ENCODE results near the gene DHRS7. TPM values are rescaled to one million over a fixed set of nuclear protein-coding genes. Genes with fewer than 3 reads are reported as not detected.
"Not testable (repeated sequence)": the region's sequence is repeated elsewhere in the genome, so short reads cannot be mapped to it uniquely, and the experiment has no call there.

The DHRS7 gene
- polyA plus RNA-seq, 2 of the 4 experiments (the other 2 are of a cell fraction): 75.4 to 97.5 TPM

DNA sequence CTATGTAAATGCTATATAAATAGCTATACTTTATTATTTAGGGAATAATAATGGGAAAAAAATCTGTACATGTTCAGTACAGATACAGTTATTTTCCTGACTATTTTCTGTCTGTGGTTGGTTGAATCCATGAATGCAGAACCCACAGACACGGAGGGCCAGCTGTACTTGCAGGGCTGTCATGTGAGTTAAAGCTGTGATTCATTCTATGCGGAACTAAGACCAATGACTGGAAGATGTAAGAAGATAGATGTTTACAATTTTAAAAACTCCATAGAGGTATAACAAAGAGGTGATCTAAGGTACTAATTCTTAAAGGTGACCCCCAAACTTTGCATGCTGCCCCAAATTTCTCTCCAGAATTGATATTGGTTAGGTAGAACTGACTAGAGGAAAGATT, 58.9 kb downstream of the DHRS7 start (continued):
- TF ChIP-seq ZFP36 (IDR thresholded peaks at IDR 0.05; ENCODE audit: borderline replicate concordance, partially characterized antibody): no peak

DNA sequence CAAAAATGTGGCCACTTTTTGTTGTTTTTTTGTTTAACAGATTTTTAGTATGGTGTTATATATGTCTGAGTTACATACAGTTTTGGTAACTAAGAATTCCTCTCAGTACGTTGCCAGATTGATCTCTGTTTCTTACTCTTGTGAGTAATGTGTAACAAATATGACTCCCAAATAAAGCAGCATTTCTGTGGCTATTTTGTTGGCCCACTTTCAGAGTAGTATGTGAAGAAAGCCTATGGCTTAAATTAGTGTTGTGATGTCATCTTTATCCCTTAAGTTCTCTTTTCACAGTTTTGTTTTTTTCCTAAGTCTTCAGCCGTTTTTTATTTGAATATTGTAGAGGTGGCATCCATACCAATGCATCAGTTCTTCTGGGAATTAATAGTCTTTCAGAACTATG, 62.8 kb downstream of the DHRS7 start:
- Histone ChIP-seq H3K4me2 (no peak overlapping the region), H3K4me1 (no peaks in the 10 kb centered on the region), H3K9me3 (no peaks in the 10 kb centered on the region), H3K27ac (no peak overlapping the region), H3K4me3 (no peak overlapping the region)
- FAIRE-seq (no peak), ATAC-seq (no peak), DNase-seq (ENCODE audit: low read depth in 1 of 2, low spot score in 1 of 2) (no peak)
- ChIA-PET POLR2A (no interaction called here), CTCF (no interaction called here)
- no peak for TF ChIP-seq TP53 (CRISPR knock-in tag; IDR thresholded peaks at IDR 0.05)
- TF ChIP-seq, protein P1, sequence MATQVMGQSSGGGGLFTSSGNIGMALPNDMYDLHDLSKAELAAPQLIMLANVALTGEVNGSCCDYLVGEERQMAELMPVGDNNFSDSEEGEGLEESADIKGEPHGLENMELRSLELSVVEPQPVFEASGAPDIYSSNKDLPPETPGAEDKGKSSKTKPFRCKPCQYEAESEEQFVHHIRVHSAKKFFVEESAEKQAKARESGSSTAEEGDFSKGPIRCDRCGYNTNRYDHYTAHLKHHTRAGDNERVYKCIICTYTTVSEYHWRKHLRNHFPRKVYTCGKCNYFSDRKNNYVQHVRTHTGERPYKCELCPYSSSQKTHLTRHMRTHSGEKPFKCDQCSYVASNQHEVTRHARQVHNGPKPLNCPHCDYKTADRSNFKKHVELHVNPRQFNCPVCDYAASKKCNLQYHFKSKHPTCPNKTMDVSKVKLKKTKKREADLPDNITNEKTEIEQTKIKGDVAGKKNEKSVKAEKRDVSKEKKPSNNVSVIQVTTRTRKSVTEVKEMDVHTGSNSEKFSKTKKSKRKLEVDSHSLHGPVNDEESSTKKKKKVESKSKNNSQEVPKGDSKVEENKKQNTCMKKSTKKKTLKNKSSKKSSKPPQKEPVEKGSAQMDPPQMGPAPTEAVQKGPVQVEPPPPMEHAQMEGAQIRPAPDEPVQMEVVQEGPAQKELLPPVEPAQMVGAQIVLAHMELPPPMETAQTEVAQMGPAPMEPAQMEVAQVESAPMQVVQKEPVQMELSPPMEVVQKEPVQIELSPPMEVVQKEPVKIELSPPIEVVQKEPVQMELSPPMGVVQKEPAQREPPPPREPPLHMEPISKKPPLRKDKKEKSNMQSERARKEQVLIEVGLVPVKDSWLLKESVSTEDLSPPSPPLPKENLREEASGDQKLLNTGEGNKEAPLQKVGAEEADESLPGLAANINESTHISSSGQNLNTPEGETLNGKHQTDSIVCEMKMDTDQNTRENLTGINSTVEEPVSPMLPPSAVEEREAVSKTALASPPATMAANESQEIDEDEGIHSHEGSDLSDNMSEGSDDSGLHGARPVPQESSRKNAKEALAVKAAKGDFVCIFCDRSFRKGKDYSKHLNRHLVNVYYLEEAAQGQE (IDR thresholded peaks at IDR 0.05): no peak
- no peak for TF ChIP-seq RCOR1 (IDR thresholded peaks at IDR 0.05; ENCODE audit: low read depth, low read length)
- TF ChIP-seq ZFP36 (IDR thresholded peaks at IDR 0.05; ENCODE audit: borderline replicate concordance, partially characterized antibody): no peak
- no peak for TF ChIP-seq BHLHE40 (IDR thresholded peaks at IDR 0.05; ENCODE audit: low read depth, low read length)
- TF ChIP-seq JUN (IDR thresholded peaks at IDR 0.05): no peak
- 66% methylated on average over 2 of the region's 2 CpGs for WGBS (ENCODE audit: missing lambda C conversion rate)

DNA sequence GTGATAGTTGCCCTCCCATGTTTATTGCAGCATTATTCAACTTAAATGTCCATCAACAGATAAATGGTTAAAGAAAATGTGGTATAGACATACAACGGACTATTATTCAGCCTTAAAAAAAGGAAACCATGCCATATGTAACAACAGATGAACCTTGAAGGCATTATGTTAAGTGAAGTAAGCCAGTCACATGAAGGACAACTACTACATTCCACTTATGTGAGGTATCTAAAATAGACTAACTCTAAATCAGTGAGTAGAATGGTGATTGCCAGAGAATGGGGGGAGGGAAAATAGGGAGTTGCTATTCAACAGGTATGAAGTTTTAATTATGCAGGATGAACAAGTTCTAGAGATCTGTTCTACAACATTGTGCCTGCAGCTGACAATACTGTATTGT, 63.4 kb downstream of the DHRS7 start:
- no peak overlapping the region for H3K4me2 ChIP-seq
- POLR2A ChIA-PET: no interaction called here

DNA sequence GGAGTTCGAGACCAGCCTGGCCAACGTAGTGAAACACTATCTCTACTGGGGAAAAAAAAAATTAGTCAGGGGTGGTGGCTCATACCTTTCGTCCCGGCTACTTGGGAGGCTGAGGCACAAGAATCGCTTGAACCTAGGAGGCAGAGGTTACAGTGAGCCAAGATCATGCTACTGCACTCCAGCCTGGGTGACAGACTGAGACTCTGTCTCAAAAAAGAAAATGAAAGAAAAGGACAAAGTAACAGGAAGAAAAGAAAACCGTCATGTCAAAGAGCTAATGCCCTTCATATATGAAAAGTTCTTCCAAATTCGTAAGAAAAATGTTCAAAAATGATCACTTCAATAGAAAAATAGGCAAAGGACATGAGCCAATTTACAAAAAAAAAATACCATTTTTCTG, 65.3 kb downstream of the DHRS7 start:
- ATAC-seq; DNase-seq (ENCODE audit: low read depth in 1 of 2, low spot score in 1 of 2); H3K27ac ChIP-seq; POLR2A ChIA-PET; H3K4me2 ChIP-seq; H3K4me3 ChIP-seq; H3K9me3 ChIP-seq; FAIRE-seq: not testable (repeated sequence)
- CTCF ChIA-PET: interaction anchor here (0.6 to 1.2 kb wide), 2 partner anchors 135 to 943 kb away, joined by 3 read pairs; no protein-coding TSS in a partner anchor
- 93% methylated on average over 7 of the region's 7 CpGs for WGBS (ENCODE audit: missing lambda C conversion rate)
- H3K4me1 ChIP-seq: peaks cover 12% of the 10 kb centered on the region; the same call in 2 of the 3 replicates

More for the DNA sequence above, 63.4 kb downstream of the DHRS7 start:
- CTCF ChIA-PET: interaction anchor here (1.6 kb wide), 1 partner anchor 37 kb away, joined by 6 read pairs; no protein-coding TSS in a partner anchor
- WGBS (ENCODE audit: missing lambda C conversion rate): 85% methylated on average over 1 of the region's 1 CpG
- TF ChIP-seq MYC (IDR thresholded peaks at IDR 0.05; ENCODE audit: borderline replicate concordance, low read length): no peak
- TF ChIP-seq, protein P2, sequence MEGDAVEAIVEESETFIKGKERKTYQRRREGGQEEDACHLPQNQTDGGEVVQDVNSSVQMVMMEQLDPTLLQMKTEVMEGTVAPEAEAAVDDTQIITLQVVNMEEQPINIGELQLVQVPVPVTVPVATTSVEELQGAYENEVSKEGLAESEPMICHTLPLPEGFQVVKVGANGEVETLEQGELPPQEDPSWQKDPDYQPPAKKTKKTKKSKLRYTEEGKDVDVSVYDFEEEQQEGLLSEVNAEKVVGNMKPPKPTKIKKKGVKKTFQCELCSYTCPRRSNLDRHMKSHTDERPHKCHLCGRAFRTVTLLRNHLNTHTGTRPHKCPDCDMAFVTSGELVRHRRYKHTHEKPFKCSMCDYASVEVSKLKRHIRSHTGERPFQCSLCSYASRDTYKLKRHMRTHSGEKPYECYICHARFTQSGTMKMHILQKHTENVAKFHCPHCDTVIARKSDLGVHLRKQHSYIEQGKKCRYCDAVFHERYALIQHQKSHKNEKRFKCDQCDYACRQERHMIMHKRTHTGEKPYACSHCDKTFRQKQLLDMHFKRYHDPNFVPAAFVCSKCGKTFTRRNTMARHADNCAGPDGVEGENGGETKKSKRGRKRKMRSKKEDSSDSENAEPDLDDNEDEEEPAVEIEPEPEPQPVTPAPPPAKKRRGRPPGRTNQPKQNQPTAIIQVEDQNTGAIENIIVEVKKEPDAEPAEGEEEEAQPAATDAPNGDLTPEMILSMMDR (IDR thresholded peaks at IDR 0.05): no peak
- no peak for TF ChIP-seq MAFK (IDR thresholded peaks at IDR 0.05; ENCODE audit: partially characterized antibody)
- no peak for TF ChIP-seq EP300 (IDR thresholded peaks at IDR 0.05)
- no peak for TF ChIP-seq RFX5 (IDR thresholded peaks at IDR 0.05)
- no peak for TF ChIP-seq CBX2 (IDR thresholded peaks at IDR 0.05; ENCODE audit: borderline replicate concordance, low read depth)
- no peak for TF ChIP-seq RAD21 (conservative IDR thresholded peaks at IDR 0.05 in 1 of 2, IDR thresholded peaks at IDR 0.05 in 1 of 2)
- no peak for TF ChIP-seq TFCP2L1 (CRISPR knock-in tag; IDR thresholded peaks at IDR 0.05)
- TF ChIP-seq SMC3 (IDR thresholded peaks at IDR 0.05): no peak
- no peak for TF ChIP-seq RARB (CRISPR knock-in tag; IDR thresholded peaks at IDR 0.05)
- no peak for TF ChIP-seq RCOR1 (IDR thresholded peaks at IDR 0.05; ENCODE audit: low read depth, low read length)
- no peak for TF ChIP-seq CBX8 (IDR thresholded peaks at IDR 0.05)
- no peak for TF ChIP-seq CHD2 (IDR thresholded peaks at IDR 0.05; ENCODE audit: low read length, partially characterized antibody)
- TF ChIP-seq NR3C1 (IDR thresholded peaks at IDR 0.05): no peak
- no peak for TF ChIP-seq KDM1A (IDR thresholded peaks at IDR 0.05; ENCODE audit: low read depth)
- TF ChIP-seq, protein P3, sequence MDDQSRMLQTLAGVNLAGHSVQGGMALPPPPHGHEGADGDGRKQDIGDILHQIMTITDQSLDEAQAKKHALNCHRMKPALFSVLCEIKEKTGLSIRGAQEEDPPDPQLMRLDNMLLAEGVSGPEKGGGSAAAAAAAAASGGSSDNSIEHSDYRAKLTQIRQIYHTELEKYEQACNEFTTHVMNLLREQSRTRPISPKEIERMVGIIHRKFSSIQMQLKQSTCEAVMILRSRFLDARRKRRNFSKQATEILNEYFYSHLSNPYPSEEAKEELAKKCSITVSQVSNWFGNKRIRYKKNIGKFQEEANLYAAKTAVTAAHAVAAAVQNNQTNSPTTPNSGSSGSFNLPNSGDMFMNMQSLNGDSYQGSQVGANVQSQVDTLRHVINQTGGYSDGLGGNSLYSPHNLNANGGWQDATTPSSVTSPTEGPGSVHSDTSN (IDR thresholded peaks at IDR 0.05): no peak
- TF ChIP-seq, protein P4, sequence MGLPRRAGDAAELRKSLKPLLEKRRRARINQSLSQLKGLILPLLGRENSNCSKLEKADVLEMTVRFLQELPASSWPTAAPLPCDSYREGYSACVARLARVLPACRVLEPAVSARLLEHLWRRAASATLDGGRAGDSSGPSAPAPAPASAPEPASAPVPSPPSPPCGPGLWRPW (IDR thresholded peaks at IDR 0.05): no peak
- no peak overlapping the region for H3K27ac ChIP-seq
- no peak overlapping the region for H3K4me3 ChIP-seq
- H3K4me1 ChIP-seq: no peaks in the 10 kb centered on the region
- DNase-seq (ENCODE audit: low read depth in 1 of 2, low spot score in 1 of 2) (no peak), FAIRE-seq (no peak), ATAC-seq (no peak)
- H3K9me3 ChIP-seq: no peaks in the 10 kb centered on the region

All from A549 (cell line).